ENCODE results near the gene GAL3ST2.

GRCh38 chr2:241801611-241802420 is 25.2 kb downstream of the GAL3ST2 start:
- TF ChIP-seq POLR2AphosphoS5 (IDR thresholded peaks at IDR 0.05; ENCODE audit: borderline replicate concordance, low read depth, low read length) (no peak), EZH2 (IDR thresholded peaks at IDR 0.05) (no peak), FOXP2 (optimal IDR thresholded peaks at IDR 0.05; ENCODE audit: control extremely low read depth, extremely low read length, insufficient read depth) (no peak)

Data from SK-N-MC (cell line).